Common myeloid progenitor, CD34-positive (primary cell): ENCODE data around the gene BIK.

Experiments used
- CTCF ChIA-PET: fragments of 350-600 bp; sonication (Branson Sonifier 250); formaldehyde crosslinking; loops from one replicate; lab custom pipeline; 2021; ENCODE audit warnings: antibody characterized with exemption; lab: Charles Lee
- POLR2A ChIA-PET: fragments of 350-600 bp; sonication (Branson Sonifier 250); formaldehyde crosslinking; loops from one replicate; lab custom pipeline; 2021; ENCODE audit warnings: antibody characterized with exemption; lab: Charles Lee
- DNase-seq, 3 donors: peaks; one replicate each; pipeline versions ENCODE4 v3.0.0 to v3.0.0-alpha.2; 2013
- H3K27ac ChIP-seq, 2 experiments: 1 replicate in 1 of 2; 2 replicates in 1 of 2; pipeline ENCODE4 v1.7.0; 2013; ENCODE audit warnings: inconsistent platforms in 2 of 2, low read length in 2 of 2, mild to moderate bottlenecking in 2 of 2, low read depth in 1 of 2, moderate library complexity in 1 of 2; ENCODE audit not compliant: severe bottlenecking in 2 of 2, insufficient read depth in 1 of 2, poor library complexity in 1 of 2
- H3K27me3 ChIP-seq, 5 experiments: replicated peaks in 2 of 5; 1 replicate in 3 of 5; 2 replicates in 2 of 5; pipeline versions ENCODE4 v1.6.1 to v1.7.0; 2013; ENCODE audit warnings: low read length in 4 of 5, mild to moderate bottlenecking in 2 of 5, moderate library complexity in 2 of 5, inconsistent platforms in 1 of 5; ENCODE audit not compliant: insufficient read depth in 5 of 5, control insufficient read depth in 4 of 5
- H3K36me3 ChIP-seq, 4 experiments: 1 replicate in 2 of 4; 2 replicates in 2 of 4; pipeline versions ENCODE4 v1.6.1 to v1.7.0; 2013; ENCODE audit warnings: low read length in 3 of 4, control low read depth in 1 of 4, mild to moderate bottlenecking in 1 of 4; ENCODE audit not compliant: control insufficient read depth in 4 of 4, insufficient read depth in 4 of 4
- H3K4me1 ChIP-seq, 4 experiments: 1 replicate in 3 of 4; 2 replicates in 1 of 4; pipeline versions ENCODE4 v1.6.1 to v1.7.1; 2013; ENCODE audit warnings: low read length in 3 of 4, mild to moderate bottlenecking in 3 of 4, control low read depth in 1 of 4, inconsistent platforms in 1 of 4, moderate library complexity in 1 of 4; ENCODE audit not compliant: control insufficient read depth in 4 of 4, insufficient read depth in 4 of 4; ENCODE audit errors: control extremely low read depth in 1 of 4
- H3K4me3 ChIP-seq, 7 experiments: 1 replicate in 4 of 7; 2 replicates in 3 of 7; pipeline versions ENCODE4 v1.5.1 to v1.7.0; 2013; ENCODE audit warnings: mild to moderate bottlenecking in 7 of 7, low read length in 6 of 7, moderate library complexity in 6 of 7, inconsistent platforms in 2 of 7, low read depth in 2 of 7, control low read depth in 1 of 7; ENCODE audit not compliant: insufficient read depth in 4 of 7, control insufficient read depth in 1 of 7; ENCODE audit errors: extremely low read depth in 1 of 7
- H3K9me3 ChIP-seq, 5 experiments: 1 replicate in 4 of 5; 2 replicates in 1 of 5; pipeline versions ENCODE4 v1.6.1 to v1.7.1; 2013; ENCODE audit warnings: low read length in 4 of 5, mild to moderate bottlenecking in 2 of 5, inconsistent platforms in 1 of 5, low read depth in 1 of 5, moderate library complexity in 1 of 5; ENCODE audit not compliant: control insufficient read depth in 4 of 5, insufficient read depth in 2 of 5; ENCODE audit errors: control extremely low read depth in 1 of 5
- WGBS: methylation state at CpG from one replicate; pipeline ENCODE4 v1.1.5; 2013; ENCODE audit not compliant: insufficient coverage; 5-methylcytosine and 5-hydroxymethylcytosine counted together

BIK gene

GRCh38 chr22:43176090-43176489, 65.5 kb downstream of the BIK start:
- no peak overlapping the region for H3K27ac ChIP-seq
- 81% methylated on average over 9 of the region's 15 CpGs for WGBS
- H3K4me1 ChIP-seq = peaks cover 0 to 7% (median 4%) of the 10 kb centered on the region in 4 experiments
- H3K27me3 ChIP-seq = no peaks in the 10 kb centered on the region
- H3K4me3 ChIP-seq = no peak overlapping the region
- ChIA-PET CTCF (no interaction called here), POLR2A (no interaction called here)
- H3K9me3 ChIP-seq = no peaks in the 10 kb centered on the region
- no peak for DNase-seq
- H3K36me3 ChIP-seq = peaks cover 9 to 89% (median 69%) of the 10 kb centered on the region in 4 experiments

GRCh38 chr22:43177479-43177878, 66.9 kb downstream of the BIK start:
- CTCF ChIA-PET = no interaction called here
- H3K36me3 ChIP-seq = peaks cover 4 to 88% (median 65%) of the 10 kb centered on the region in 4 experiments
- H3K4me3 ChIP-seq = no peak overlapping the region
- WGBS = 100% methylated on average over 2 of the region's 7 CpGs
- no peaks in the 10 kb centered on the region for H3K9me3 ChIP-seq
- DNase-seq = no peak
- no peaks in the 10 kb centered on the region for H3K27me3 ChIP-seq
- no peak overlapping the region for H3K27ac ChIP-seq
- H3K4me1 ChIP-seq = no peaks in the 10 kb centered on the region
- POLR2A ChIA-PET = no interaction called here
